HG03135 (cell line): Measurements from ENCODE around the gene BFSP1.

ENCODE experiments used
- ATAC-seq: cut with Tn5 transposase; IDR thresholded peaks from one replicate; pipeline ENCODE4 v1.9.1; 2021; ENCODE audit warnings: mild to moderate bottlenecking, moderate library complexity; ENCODE audit not compliant: unreplicated experiment

The BFSP1 gene

DNA sequence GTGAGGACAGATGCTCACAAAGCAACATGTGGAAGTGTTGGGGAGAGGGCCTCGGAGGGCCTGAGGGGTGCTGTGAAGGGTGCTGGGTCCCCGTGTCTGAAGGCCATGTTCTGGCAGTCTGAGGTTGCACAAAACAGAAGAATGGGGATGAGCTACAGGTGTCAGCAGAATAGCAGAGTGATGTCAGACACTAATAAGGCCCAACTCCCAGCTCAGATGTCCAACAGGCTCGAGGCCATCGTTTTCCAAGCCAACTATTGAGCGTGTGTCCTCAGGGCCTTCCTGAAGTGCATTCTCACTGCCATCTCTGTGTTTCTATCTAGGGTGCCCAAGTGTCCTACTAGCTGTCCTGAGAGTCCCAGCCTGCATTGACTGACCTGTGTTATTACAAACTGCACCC lies 7.9 kb downstream of the BFSP1 start:
- no peak for ATAC-seq

DNA sequence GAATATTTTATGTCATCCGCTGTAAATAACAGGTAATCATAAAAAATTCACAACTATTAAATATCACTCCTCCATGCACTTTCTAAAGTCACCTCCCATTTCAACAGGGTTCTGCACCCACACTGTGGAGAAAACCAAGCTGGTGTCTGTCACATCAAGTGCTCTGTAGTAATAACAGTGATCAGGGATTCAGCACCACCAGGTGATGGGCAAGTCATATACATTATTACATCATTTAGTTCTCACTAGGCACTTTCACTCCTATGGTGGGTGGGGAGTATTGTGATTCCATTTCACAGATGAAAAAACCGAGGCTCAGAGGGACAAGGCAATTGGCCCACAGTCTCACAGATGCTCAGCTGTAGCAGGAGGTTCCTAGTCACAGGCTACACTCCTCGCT lies 8.7 kb downstream of the BFSP1 start:
- ATAC-seq, result no peak

DNA sequence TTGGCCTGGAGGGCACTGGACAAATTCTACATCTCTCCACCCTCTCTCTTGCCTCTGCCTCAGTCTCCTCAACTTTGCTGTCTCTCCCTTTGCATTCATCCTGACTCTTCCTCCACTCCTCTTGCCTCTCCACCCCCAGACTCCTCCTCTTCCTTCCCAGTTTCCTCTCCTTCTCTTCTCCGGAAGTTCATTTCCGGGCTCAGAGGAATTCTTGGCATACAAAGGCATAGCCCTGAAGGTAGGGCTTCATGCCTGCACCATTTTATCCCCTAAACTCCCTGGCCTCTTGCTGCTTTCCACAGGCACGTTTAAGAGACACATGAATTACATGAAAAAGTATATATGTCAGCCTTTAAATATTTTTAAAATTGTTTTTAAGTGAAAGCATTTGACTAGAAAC lies 10.6 kb downstream of the BFSP1 start:
- no peak for ATAC-seq

DNA sequence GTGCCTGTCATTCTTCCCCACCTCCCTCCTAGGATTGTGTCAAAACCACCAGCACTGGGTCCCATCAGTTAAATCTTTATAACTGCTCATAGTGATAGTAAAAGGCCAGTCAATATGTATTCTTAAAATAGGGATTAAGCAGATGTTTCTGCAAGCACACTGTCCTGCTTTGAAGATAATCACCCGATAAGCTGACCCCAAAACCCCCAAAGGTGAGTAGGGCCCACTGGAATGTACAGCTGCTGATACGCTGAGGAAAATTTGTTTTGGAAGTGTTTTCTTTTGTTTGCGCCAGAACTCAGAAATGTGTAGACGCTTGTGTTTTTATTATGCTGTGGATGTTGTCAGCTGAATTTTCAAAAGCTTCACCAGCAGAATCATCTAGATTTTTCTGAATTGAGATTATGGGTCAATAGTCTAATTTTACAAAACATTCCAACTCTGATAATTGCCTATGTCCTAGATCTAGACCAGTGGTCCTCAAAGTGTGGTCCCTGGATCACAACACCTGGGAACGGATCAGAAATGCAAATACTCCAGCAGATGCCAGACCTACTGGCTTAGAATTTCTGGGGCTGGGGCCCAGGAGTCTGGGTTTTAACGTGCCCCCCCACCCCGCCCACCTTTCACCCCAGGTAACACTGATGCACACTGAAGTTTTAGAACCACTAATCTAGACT lies 11.4 kb downstream of the BFSP1 start:
- no peak for ATAC-seq

DNA sequence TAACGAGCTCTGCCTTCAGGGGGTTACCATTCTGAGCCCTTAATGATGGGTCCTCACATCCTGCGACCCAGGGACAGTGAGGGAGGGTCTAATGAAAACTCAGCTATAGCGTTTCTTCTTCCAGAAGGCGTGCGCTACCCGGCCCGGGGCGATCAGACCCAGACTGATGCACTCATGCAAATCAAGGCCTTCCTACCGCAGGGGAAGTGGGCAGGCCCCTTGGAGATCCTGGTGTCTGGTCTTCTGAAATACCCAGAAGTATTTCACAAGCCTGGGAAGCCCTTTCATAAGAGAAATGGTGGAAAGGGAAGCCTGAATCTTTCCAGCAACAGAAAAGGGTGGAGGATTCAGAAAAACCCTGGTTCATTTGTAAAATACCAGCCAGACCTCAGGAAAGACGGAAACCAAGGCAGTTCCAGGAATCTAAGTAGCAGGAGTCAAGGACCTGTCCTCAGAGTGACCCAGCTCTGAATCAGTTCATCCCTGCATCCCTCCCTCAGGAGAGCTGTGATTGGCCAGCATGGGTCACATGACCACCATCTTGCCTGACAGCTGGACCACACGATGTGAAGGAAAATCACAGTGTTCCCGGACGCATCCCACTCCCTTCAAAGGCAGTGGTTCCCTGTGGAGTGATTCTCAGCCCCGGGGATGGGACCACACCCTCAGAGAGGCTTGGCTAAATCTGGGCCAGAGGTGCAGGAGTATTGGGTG lies 12.7 kb downstream of the BFSP1 start:
- no peak for ATAC-seq

DNA sequence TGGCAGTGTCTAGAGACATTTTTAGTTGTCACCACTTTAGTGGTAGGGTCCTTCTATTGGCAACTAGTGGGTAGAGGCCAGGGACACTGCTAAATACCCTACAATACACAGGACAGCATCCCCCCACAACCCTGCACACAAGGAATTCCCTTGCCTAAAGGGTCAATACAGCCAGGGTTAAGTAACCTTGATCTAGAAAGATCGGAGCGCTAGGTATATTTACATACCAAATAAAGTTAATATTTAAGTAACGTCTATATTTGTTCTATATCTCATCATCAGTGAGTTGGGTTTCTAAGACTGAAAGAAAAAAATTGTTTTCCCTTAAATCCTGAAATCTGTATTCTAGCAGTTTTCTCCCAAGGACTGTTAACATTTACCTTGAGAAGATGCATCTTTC lies 16.1 kb downstream of the BFSP1 start:
- no peak for ATAC-seq

DNA sequence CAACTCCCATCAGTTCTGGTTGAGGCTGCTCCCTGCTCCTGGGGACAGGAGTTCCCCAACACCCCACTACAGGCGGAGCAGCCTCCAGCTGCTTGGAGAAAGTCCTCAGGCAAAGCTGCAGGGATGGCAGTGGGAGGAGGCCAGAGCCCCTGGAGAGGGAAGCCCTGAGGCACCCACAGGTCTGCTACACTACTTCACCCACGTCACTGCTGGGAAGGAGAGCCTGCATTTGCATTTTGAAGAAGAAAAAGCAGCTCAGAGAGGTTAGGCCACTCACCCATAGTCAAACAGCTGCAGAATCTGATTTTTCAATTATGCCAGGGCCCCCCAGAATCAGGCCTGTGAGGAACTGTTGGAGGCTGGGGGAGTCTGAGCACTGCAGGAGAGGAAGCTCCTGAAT lies 17.2 kb downstream of the BFSP1 start:
- ATAC-seq, result no peak

DNA sequence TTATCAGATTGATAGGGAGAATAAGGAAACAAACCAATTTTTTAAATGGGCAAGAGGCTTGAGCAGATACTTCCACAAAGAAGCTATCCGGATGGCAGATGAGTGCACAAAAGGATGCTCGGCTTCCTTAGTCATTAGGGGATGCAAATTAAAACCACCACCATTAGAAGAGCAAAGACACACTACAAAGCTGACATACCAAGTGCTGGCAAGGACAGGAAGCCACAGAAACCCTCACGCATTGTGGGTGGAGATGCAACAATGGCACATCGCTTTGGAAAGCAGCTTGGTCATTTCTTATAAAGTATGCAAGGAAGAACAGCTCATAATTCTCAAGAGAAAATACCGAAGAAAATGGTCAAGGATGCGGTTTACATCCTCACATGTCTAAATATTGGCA lies 19.8 kb downstream of the BFSP1 start:
- ATAC-seq, result no peak

DNA sequence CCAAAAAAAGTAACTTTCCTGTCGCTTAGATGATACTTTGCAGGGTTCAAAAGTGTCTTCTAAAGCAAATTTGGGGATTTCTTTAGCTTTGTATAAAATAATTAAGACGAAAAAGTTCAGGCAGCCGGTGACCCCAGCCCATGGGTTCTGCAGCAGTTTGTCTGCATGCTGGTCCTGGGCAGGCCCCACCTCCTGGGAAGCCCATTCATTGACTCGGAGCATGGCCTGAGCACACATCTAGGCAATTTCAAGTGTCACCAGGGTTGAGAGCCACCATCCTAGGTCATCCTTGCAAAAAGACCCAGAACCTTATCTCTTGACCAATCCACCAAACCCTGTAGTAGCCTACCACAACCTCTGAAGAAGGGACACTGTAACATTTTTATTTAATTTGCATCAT lies 20.6 kb downstream of the BFSP1 start:
- ATAC-seq, result no peak

DNA sequence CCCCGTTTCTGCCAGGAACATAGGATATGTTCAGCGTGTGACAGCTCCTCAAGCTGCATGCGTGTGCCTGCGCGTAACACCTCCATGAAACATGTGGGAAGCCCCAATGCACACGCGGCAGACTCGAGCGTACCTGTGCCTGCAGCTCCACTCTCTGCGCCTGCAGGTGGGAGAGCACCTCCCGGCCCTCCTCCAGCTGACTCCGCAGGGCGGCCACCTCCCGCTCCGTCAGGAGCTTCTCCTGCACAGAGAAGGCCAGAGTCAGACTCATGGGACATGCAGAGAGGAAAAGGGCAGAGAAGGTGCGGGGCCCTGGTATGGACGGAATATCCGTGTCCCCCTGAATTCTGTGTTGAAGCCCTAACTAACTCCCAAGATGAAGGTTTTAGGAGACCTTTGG lies 22.4 kb downstream of the BFSP1 start:
- no peak for ATAC-seq

DNA sequence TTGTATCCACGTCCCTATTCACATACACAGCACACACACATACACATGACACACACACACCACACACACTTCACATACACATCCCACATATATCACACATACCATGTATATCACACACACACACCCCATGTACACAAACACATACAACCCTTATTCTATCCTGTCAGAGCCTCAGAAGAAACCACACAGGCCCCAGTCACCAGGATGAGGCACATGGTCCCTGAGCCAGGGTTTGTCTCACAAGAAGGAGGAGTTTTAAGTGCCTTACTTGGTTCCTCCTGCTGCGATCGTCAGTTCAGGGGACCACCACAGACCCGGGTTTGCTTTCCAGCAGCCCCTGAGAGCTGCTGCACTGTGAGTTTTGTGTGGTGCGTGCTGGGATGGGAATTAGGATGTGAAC lies 23.6 kb downstream of the BFSP1 start:
- no peak for ATAC-seq

DNA sequence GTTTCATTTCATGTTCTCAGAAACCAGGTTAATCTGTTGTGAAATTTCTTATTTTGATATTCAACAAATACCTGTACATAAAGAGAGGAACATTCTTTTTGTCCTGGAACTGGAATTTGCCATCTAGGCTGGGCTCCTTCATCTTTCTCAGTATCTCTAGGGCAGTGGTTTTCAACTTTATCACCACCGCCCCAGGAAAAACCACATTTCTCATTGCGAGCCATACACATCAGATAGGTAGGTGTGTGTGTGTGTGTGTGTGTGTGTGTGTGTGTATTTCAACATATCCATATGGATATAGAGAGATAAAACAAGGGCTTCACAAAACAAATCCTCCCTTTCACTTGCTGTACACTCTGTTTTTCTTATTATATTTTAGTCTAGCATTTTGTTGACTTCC lies 24.1 kb downstream of the BFSP1 start:
- ATAC-seq, result no peak

DNA sequence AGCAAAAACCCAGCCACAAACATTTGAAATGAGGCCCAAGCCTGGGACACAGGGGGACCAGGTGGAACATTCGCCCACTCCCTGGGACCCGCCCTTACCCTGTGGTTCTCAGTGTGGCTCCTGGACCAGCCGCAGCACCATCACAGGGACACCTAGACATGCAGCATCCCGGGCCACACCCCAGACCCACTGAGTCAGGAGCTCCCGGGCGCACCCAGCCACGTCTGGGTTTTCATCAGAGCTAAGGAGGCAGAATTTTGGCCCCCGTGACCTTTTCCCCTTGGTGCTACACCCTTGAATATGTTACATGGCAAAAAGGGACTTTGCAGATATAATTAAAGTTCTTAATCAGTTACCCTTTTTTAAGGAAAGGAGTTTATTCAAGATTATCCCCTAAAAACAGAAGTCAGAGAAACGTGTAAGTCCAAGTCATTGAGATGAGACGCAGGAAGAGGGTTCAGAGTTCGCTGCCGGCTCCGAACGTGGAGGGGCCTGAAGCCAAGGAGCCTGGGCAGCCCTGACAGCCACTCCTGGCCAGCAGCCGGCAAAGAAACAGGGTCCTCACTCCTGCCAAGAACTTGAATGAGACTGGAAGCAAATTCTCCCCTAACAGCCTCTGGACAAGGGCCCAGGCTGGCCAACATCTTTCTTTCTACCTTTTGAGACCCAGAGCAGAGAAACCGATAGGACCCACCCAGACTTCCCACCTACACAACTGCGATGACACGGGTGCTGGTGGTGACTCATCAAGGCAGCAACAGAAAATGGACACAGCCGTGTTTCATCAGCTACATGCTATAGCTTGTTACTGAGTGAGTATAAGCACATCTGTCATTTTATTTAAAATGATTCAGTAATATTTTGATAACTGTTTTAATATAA lies 25.3 kb downstream of the BFSP1 start:
- peak; percentile 7 for ATAC-seq

DNA sequence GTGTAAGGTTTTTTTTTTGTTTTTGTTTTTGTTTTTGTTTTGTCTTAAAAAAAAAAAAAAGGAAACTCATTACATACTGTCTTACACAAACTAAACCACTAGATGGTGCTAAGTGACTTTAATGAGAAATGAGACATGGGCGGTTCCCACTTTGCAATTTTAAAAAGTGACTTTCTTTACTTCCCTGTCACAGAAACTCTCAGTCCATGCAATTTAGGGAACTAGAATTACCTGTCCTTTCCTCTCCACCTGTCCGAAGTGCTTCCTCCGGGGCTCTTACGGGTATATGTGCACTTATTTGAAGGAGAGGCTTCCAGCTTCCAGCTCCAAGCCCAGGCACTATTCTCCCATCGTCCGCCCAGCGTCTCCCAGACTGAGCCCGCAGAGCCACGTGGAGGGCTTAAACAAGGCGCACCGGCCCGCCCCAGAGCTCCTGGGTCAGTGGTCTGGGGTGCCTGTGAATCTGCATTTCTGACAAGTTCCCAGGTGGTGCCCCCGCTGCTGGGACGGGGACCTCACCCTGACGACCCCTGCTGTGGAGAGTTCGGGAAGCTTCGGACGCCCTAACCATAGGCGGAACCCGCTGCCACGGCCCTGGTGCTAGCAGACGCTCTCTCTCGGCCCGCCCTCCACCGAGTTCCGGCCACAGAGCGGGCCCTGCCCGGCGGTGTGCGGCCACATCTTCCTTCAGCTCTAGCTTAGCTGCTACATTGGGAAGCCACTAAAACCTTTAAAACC lies 26.1 kb downstream of the BFSP1 start:
- peak; percentile 79 for ATAC-seq

DNA sequence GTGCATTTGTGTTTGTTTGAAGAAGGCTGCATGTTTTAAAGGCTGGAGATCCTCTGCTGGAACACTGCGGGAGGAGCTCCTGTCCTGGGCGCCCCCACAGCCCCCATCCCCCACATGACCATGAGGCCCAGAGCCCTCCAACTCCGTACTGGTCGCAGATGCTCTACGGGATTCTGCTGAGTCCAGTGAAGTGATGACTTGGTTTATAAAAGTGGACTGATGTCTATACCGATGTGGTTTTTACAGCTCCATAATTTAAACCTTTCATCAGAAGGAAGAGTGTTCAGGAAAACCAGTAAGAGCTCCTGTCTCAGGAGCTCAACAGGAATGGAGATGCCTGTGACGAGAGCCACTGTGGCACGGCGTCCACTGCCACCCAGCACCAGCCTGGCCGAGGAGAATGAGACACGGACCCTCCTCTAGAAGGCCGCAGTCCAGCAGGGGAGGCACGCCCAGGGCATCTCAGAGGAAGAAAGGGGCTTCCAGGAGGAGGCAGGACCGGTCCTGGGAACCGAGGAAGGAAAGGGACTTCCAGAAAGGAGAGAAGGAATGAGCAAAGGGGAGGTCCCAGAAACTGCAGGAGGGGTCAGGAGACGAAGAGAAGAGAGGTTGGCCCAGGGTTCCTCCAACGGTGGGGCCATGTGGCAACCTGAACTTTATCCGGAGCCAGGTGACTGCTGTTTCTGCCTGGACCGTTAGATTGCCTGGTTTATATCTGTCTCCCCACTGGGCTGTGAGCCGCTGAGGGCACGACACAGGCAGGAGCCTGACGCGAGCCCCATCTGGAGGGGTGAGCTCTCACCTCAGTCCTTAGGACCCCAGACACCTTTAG lies 26.9 kb downstream of the BFSP1 start:
- peak; percentile 30 for ATAC-seq

DNA sequence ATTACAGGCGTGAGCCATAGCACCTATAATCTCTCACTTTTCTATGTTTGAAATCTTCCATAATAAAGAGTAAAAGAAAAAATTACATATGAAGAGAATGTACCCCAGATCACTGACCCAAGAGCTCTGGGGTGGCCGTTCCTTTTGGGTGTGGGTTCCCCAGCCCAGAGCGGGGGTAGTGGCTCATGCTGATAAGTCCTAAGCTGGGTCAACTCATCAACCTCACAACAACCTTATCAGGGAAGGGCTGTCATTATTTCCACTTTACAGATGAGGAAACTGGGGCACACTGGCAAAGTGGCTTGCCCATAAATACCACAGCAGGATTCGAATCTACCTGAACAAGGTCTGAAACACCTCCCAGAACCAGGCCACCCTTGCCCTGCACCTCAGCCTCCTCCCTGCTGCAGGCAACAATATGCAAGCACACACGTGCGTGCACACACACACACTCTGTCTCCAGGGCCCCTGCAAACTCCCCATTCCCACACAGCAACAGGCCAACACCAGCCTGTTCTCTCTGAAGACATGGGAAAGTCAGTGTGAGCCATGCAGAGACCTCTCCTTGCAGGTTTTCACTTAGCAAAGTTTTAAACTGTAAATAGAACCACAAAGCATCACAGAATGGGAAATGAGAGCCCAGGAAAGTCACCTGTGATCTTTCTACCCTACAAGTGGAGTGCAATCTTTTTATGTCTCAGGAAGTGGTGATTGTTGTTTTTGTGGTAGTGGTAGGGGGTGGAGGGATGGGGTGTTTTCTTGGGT lies 27.7 kb downstream of the BFSP1 start:
- ATAC-seq, result no peak

DNA sequence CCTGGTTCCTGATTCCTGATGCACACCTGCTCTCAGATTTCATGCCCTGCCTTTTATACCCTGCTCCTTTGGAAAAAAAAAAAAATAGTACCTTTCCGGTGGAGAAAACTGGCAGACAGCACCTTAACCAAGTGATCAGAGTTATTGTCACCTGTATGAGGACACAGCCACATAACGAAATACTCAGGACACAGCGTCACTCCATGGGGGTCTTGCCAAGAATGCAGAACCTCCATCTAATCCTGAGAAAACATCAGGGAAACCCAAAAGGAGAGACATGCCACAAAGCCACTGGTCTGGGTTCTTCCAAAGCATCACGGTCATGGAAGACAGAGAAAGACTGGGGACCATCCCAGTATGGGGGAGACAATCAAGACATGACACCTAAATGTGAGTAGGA lies 29.1 kb downstream of the BFSP1 start:
- ATAC-seq, result no peak

DNA sequence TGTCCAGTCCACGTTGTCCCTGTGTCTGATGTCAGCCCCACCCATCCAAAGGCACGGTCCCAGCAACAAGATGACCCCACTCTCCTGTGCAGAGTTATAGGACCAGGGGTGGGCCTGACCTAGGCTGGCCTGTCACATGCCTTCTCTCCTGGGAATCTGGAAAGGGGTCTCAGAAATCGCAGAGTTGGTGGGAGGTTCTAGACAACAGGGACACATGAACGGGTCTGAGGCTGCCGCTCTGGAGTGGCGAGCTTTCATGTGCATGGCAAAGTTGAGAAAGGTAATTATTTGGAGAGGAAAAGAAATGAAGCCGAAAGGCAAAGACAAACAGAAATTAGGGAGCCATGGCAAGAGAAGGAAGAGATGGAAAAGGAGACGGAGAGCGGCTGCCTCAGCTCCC lies 29.5 kb downstream of the BFSP1 start:
- no peak for ATAC-seq

DNA sequence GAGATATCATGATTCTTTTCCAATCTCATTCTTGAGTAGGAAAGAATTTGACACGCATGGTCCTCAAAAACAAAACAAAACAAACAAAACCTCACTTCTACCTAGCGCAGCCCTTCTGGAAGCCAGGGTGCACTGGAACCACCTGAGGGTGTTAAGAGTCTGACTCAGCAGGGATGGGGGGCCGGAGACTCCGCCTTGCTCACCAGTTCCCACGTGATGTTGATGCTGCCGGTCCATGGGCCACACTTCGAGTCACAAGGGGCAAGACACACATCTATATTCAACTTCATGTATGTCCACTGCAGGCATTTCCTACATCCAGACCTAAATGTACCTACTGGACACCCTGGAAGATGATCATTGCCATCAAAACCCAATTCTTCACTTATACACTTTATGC lies 30.4 kb downstream of the BFSP1 start:
- ATAC-seq, result no peak

DNA sequence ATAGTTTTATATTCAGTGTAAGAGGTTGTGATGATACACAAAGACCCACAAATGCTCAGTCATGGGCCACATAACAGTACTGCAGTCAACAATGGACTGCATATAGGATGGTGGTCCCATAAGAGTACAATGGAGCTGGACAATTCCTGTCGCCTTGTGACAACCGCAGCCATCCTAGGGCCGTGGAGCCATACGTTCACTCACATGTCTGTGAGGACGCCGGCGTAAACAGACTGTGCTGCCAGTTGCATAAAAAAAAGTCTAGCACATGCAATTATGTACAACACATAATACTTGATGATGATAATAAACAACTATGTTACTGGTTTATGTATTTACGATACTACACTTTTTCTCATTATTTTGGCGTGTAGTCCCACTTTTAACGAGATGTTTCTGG lies 30.9 kb downstream of the BFSP1 start:
- no peak for ATAC-seq
